Measurements from ENCODE around the gene LRPPRC. TPM values are rescaled to one million over a fixed set of nuclear protein-coding genes. Genes with fewer than 3 reads are reported as not detected.

The LRPPRC gene
- polyA plus RNA-seq, 1 of the 3 experiments (the other 2 are of a cell fraction), result 31.4 TPM

DNA sequence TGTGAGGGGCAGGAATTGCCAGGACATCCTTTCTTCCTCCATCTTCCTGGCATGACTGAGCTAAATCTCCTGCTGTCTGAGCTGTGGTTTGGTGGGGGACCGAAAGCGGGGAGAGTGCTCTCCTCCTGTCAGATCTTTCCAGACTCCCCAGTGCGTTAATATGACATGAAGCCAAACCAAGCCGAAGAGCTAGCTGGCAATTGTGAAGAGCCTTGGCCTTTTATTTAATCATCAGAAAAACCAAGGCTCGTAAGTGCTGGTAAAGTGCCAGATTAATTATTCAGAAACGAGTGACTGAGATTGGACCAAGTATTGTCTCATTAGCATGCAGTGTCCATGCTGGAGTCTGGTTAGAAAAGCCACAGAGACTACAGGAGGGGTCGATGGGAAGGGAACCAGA lies 14.5 kb upstream of the LRPPRC start:
- no peak overlapping the region for H3K9ac ChIP-seq
- H4K20me1 ChIP-seq (ENCODE audit: insufficient read depth), result no peaks in the 10 kb centered on the region
- no peaks in the 10 kb centered on the region for H3K9me2 ChIP-seq
- peaks cover 0 to 5% of the 10 kb centered on the region in 2 experiments; a peak in 2 of 4 replicates for H3K4me1 ChIP-seq (ENCODE audit: control insufficient read depth in 1 of 2, insufficient read depth in 2 of 2, low read depth in 1 of 2, low read length in 1 of 2)
- H3F3A ChIP-seq (replicated peaks; ENCODE audit: insufficient read depth), result no peaks in the 10 kb centered on the region
- ChIA-PET CTCF (interaction anchor here (0.6 to 2.2 kb wide), 6 partner anchors 9 to 234 kb away, joined by 3 to 10 read pairs (median 4); no protein-coding TSS in a partner anchor), POLR2A (no interaction called here)
- TF ChIP-seq, protein P1, sequence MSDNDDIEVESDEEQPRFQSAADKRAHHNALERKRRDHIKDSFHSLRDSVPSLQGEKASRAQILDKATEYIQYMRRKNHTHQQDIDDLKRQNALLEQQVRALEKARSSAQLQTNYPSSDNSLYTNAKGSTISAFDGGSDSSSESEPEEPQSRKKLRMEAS (IDR thresholded peaks at IDR 0.05; ENCODE audit: low read depth), result no peak
- TF ChIP-seq, protein P2, sequence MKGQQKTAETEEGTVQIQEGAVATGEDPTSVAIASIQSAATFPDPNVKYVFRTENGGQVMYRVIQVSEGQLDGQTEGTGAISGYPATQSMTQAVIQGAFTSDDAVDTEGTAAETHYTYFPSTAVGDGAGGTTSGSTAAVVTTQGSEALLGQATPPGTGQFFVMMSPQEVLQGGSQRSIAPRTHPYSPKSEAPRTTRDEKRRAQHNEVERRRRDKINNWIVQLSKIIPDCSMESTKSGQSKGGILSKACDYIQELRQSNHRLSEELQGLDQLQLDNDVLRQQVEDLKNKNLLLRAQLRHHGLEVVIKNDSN (IDR thresholded peaks at IDR 0.05; ENCODE audit: borderline replicate concordance, low read depth), result no peak
- TF ChIP-seq POLR2AphosphoS5 (IDR thresholded peaks at IDR 0.05; ENCODE audit: low read depth, low read length) (no peak), RAD21 (IDR thresholded peaks at IDR 0.05; ENCODE audit: low read length) (no peak), MXI1 (IDR thresholded peaks at IDR 0.05; ENCODE audit: low read depth, low read length) (no peak), EZH2phosphoT487 (IDR thresholded peaks at IDR 0.05; ENCODE audit: borderline replicate concordance, low read depth) (no peak), EP300 (IDR thresholded peaks at IDR 0.05; ENCODE audit: borderline replicate concordance in 1 of 2, low read depth in 1 of 2, low read length in 1 of 2) (no peak), YY1 (IDR thresholded peaks at IDR 0.05; ENCODE audit: low read depth) (no peak), FOSL2 (IDR thresholded peaks at IDR 0.05; ENCODE audit: borderline replicate concordance, low read depth) (no peak), TCF12 (IDR thresholded peaks at IDR 0.05) (no peak), TEAD4 (IDR thresholded peaks at IDR 0.05; ENCODE audit: borderline replicate concordance, insufficient read depth) (no peak), RFX5 (IDR thresholded peaks at IDR 0.05; ENCODE audit: low read length) (no peak), ELF1 (IDR thresholded peaks at IDR 0.05) (no peak), GABPA (IDR thresholded peaks at IDR 0.05; ENCODE audit: low read depth) (no peak)
- TF ChIP-seq, protein P3, sequence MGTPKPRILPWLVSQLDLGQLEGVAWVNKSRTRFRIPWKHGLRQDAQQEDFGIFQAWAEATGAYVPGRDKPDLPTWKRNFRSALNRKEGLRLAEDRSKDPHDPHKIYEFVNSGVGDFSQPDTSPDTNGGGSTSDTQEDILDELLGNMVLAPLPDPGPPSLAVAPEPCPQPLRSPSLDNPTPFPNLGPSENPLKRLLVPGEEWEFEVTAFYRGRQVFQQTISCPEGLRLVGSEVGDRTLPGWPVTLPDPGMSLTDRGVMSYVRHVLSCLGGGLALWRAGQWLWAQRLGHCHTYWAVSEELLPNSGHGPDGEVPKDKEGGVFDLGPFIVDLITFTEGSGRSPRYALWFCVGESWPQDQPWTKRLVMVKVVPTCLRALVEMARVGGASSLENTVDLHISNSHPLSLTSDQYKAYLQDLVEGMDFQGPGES (IDR thresholded peaks at IDR 0.05; ENCODE audit: low read depth, low read length), result no peak
- TF ChIP-seq, protein P4, sequence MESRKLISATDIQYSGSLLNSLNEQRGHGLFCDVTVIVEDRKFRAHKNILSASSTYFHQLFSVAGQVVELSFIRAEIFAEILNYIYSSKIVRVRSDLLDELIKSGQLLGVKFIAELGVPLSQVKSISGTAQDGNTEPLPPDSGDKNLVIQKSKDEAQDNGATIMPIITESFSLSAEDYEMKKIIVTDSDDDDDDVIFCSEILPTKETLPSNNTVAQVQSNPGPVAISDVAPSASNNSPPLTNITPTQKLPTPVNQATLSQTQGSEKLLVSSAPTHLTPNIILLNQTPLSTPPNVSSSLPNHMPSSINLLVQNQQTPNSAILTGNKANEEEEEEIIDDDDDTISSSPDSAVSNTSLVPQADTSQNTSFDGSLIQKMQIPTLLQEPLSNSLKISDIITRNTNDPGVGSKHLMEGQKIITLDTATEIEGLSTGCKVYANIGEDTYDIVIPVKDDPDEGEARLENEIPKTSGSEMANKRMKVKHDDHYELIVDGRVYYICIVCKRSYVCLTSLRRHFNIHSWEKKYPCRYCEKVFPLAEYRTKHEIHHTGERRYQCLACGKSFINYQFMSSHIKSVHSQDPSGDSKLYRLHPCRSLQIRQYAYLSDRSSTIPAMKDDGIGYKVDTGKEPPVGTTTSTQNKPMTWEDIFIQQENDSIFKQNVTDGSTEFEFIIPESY (IDR thresholded peaks at IDR 0.05; ENCODE audit: borderline replicate concordance, low read depth), result no peak
- TF ChIP-seq, protein P5, sequence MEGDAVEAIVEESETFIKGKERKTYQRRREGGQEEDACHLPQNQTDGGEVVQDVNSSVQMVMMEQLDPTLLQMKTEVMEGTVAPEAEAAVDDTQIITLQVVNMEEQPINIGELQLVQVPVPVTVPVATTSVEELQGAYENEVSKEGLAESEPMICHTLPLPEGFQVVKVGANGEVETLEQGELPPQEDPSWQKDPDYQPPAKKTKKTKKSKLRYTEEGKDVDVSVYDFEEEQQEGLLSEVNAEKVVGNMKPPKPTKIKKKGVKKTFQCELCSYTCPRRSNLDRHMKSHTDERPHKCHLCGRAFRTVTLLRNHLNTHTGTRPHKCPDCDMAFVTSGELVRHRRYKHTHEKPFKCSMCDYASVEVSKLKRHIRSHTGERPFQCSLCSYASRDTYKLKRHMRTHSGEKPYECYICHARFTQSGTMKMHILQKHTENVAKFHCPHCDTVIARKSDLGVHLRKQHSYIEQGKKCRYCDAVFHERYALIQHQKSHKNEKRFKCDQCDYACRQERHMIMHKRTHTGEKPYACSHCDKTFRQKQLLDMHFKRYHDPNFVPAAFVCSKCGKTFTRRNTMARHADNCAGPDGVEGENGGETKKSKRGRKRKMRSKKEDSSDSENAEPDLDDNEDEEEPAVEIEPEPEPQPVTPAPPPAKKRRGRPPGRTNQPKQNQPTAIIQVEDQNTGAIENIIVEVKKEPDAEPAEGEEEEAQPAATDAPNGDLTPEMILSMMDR (IDR thresholded peaks at IDR 0.05), result no peak
- H3K36me3 ChIP-seq (replicated peaks in 1 of 2; ENCODE audit: control insufficient read depth in 1 of 2, insufficient read depth in 2 of 2, low read length in 1 of 2), result no peaks in the 10 kb centered on the region
- WGBS (ENCODE audit: low lambda C conversion rate), result 58% methylated on average over 7 of the region's 7 CpGs
- no peaks in the 10 kb centered on the region for H3K9me3 ChIP-seq
- no peak for DNase-seq
- H2AFZ ChIP-seq (ENCODE audit: low read depth), result no peak overlapping the region
- no peaks in the 10 kb centered on the region for H3K79me2 ChIP-seq (ENCODE audit: insufficient read depth)
- H3K4me2 ChIP-seq, result no peak overlapping the region
- H3K27me3 ChIP-seq (ENCODE audit: insufficient read depth), result no peaks in the 10 kb centered on the region; the same call in 1 of the 2 replicates
- H3K4me3 ChIP-seq (ENCODE audit: low read depth in 2 of 2, low read length in 1 of 2), result no peak overlapping the region
- no peak overlapping the region for H3K27ac ChIP-seq (ENCODE audit: low read depth in 2 of 2, low read length in 1 of 2)

All from SK-N-SH (cell line).